ENCODE data around the gene RASSF3. TPM values are rescaled to one million over a fixed set of nuclear protein-coding genes. Genes with fewer than 3 reads are reported as not detected.
A peak's percentile ranks its signal among the peaks of the same experiment; 100 is the strongest.

Gene RASSF3
- total RNA-seq, 1 donor from 2014 or later, result 96.5 TPM

DNA sequence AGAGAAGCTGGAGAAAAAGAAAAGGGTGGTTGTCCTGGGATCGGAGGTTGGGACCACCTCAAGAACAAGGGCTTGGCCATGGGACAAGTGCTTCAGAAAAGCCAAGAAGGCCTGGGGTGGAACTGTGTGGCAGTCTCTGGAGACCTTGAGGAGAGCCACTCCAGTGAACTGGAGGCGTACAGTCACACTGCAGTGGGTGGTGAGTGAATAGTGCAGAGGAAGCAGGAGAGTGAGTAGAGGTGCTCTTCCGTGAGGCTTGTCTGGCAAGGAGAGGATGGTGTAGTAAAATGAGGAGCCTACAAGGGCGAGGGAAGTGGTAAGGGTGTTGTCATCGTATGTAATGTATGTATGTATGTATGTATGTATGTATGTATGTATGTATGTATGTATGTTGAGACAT lies 20.9 kb downstream of the RASSF3 start:
- Histone ChIP-seq H3K27me3 (no peaks in the 10 kb centered on the region), H3K4me1 (peaks cover 41% of the 10 kb centered on the region), H3K27ac (no peak overlapping the region), H3K4me3 (no peak overlapping the region), H3K9me3 (no peaks in the 10 kb centered on the region), H3K36me3 (peaks cover 6% of the 10 kb centered on the region)
- TF ChIP-seq, protein P1, sequence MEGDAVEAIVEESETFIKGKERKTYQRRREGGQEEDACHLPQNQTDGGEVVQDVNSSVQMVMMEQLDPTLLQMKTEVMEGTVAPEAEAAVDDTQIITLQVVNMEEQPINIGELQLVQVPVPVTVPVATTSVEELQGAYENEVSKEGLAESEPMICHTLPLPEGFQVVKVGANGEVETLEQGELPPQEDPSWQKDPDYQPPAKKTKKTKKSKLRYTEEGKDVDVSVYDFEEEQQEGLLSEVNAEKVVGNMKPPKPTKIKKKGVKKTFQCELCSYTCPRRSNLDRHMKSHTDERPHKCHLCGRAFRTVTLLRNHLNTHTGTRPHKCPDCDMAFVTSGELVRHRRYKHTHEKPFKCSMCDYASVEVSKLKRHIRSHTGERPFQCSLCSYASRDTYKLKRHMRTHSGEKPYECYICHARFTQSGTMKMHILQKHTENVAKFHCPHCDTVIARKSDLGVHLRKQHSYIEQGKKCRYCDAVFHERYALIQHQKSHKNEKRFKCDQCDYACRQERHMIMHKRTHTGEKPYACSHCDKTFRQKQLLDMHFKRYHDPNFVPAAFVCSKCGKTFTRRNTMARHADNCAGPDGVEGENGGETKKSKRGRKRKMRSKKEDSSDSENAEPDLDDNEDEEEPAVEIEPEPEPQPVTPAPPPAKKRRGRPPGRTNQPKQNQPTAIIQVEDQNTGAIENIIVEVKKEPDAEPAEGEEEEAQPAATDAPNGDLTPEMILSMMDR (IDR thresholded peaks at IDR 0.05), result no peak
- ATAC-seq (no peak), DNase-seq (no peak)
- intact Hi-C loops (cut with DNase I), result no loop called here

GRCh38 chr12:64633011-64633939 lies 23.0 kb downstream of the RASSF3 start:
- Histone ChIP-seq H3K9me3 (no peaks in the 10 kb centered on the region), H3K27me3 (no peaks in the 10 kb centered on the region), H3K27ac (no peak overlapping the region), H3K36me3 (peaks cover 6% of the 10 kb centered on the region), H3K4me1 (peaks cover 25% of the 10 kb centered on the region), H3K4me3 (no peak overlapping the region)
- TF ChIP-seq, protein P1 (IDR thresholded peaks at IDR 0.05), result no peak
- DNase-seq (no peak), ATAC-seq (peak; percentile 16)
- intact Hi-C loops (cut with DNase I), result no loop called here

GRCh38 chr12:64633940-64634337 lies 23.6 kb downstream of the RASSF3 start:
- TF ChIP-seq, protein P1 (IDR thresholded peaks at IDR 0.05), result no peak
- ATAC-seq, result peak; percentile 90
- no peaks in the 10 kb centered on the region for H3K27me3 ChIP-seq
- H3K27ac ChIP-seq, result no peak overlapping the region
- H3K4me3 ChIP-seq, result no peak overlapping the region
- peaks cover 6% of the 10 kb centered on the region for H3K36me3 ChIP-seq
- H3K9me3 ChIP-seq, result no peaks in the 10 kb centered on the region
- peak; percentile 78 for DNase-seq
- intact Hi-C loops (cut with DNase I), result no loop called here
- peaks cover 25% of the 10 kb centered on the region for H3K4me1 ChIP-seq

GRCh38 chr12:64634508-64635092 lies 24.3 kb downstream of the RASSF3 start:
- ATAC-seq (no peak), DNase-seq (no peak)
- H3K36me3 ChIP-seq, result peaks cover under 1% of the 10 kb centered on the region
- TF ChIP-seq, protein P1 (IDR thresholded peaks at IDR 0.05), result no peak
- H3K27ac ChIP-seq, result no peak overlapping the region
- H3K9me3 ChIP-seq, result no peaks in the 10 kb centered on the region
- H3K4me1 ChIP-seq, result peaks cover 30% of the 10 kb centered on the region
- no peaks in the 10 kb centered on the region for H3K27me3 ChIP-seq
- intact Hi-C loops (cut with DNase I), result no loop called here
- no peak overlapping the region for H3K4me3 ChIP-seq

DNA sequence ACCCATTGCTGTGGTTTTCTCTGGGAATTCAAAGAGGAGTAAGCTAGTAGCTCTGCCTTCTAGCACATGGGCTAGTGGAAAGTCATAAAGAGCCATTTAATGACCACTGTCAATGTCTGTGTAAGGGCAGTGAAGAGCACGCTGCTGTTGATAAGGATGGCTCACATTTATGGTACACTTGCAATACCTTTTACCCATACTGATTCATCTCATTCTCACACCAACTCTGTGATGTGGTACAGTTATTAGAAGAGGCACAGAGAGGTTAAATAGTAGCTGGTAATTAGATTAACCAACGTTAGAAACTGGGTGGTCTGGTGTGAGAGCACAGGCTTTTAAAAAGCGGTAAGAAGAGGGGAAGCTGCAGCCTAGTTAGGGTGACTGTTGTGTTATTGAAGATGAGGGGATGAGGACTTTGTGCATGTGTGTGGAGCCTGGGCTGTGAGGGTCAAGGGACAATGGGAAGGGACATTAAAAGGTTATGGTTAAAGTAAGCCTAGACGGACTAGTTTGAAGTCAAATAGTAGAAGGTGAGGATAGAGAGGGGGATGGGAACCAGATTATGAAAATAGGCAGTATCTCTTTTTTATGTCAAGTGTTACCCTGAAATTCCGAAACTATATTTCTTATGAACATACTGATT lies 25.2 kb downstream of the RASSF3 start:
- no peaks in the 10 kb centered on the region for H3K36me3 ChIP-seq
- no peak overlapping the region for H3K27ac ChIP-seq
- H3K9me3 ChIP-seq, result no peaks in the 10 kb centered on the region
- H3K4me1 ChIP-seq, result peaks cover 33% of the 10 kb centered on the region
- ATAC-seq (no peak), DNase-seq (no peak)
- no peaks in the 10 kb centered on the region for H3K27me3 ChIP-seq
- no peak overlapping the region for H3K4me3 ChIP-seq
- intact Hi-C loops (cut with DNase I), result no loop called here
- TF ChIP-seq, protein P1 (IDR thresholded peaks at IDR 0.05), result no peak

Data from upper lobe of right lung (tissue), 1 donor.